Measurements from ENCODE around the gene C1orf35. TPM values are rescaled to one million over a fixed set of nuclear protein-coding genes. Genes with fewer than 3 reads are reported as not detected.
A peak's percentile ranks its signal among the peaks of the same experiment; 100 is the strongest.

The C1orf35 gene
- total RNA-seq, 5 donors from 2014 or later (not counting 1 experiment from before 2014, with no cell fraction given): 19.7 to 34.0 (median 32.3) TPM

DNA sequence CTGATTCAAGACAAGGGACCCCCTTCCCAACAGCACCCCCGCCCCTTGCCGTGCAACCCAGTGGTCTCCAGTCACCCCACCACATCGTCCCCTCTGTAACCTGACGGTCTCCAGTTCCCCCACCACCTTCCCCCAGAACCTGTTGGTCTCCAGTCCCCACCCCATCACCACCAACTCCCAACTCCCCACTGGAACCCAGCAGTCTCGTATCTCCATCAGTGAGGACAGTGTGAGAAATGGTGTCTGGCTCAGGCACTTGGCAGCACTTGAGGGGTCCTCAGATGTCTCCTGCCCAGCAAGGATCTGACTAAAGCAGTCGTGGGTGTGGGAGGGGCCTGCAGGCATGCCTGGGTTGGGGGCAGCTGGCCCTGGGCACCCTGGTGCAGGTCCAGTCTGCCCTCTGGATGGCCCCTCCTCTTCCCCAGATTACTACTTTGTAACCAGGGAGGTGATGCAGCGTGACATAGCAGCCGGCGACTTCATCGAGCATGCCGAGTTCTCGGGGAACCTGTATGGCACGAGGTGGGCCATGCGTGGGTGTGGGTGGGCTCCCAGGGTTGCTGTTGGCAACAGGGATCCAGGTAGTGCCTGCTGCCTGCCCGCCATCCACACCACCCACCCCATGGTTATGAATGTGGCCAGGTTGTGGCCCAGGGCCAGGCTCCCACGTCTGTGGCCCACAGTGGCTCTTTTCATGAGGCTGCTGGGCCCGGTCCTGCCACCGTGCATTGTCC, 43.5 kb upstream of the C1orf35 start:
- WGBS (ENCODE audit: insufficient coverage): 91% methylated on average over 13 of the region's 18 CpGs
- Mint-ChIP-seq H3K27me3 (no peaks in the 10 kb centered on the region), H3K9me3 (no peaks in the 10 kb centered on the region), H3K4me1 (peaks cover 33 to 36% (median 35%) of the 10 kb centered on the region in 3 donors), H3K4me3 (no peak overlapping the region), H3K27ac (no peak overlapping the region), H3K36me3 (peaks cover 3% of the 10 kb centered on the region)
- no peaks in the 10 kb centered on the region for H3K9me3 ChIP-seq
- H3K4me1 ChIP-seq (ENCODE audit: control insufficient read depth in 1 of 2, extremely low read depth in 1 of 2, insufficient read depth in 2 of 2, low read length in 2 of 2): peaks cover 7 to 60% of the 10 kb centered on the region in 2 experiments
- H3K36me3 ChIP-seq (ENCODE audit: control insufficient read depth in 2 of 2, extremely low read depth in 1 of 2, insufficient read depth in 1 of 2, low read length in 1 of 2): peaks cover 8 to 49% of the 10 kb centered on the region in 2 donors
- CTCF ChIA-PET: no interaction called here
- ATAC-seq (replicated peaks in 1 of 4): no peak
- POLR2A ChIA-PET: no interaction called here
- DNase-seq: no peak
- H3K4me3 ChIP-seq (ENCODE audit: control insufficient read depth in 1 of 2, extremely low read depth in 1 of 2, low read length in 1 of 2): no peak overlapping the region
- H3K27ac ChIP-seq (ENCODE audit: low read length): no peak overlapping the region
- H3K27me3 ChIP-seq (replicated peaks in 1 of 2; ENCODE audit: control insufficient read depth in 2 of 2, extremely low read depth in 1 of 2, insufficient read depth in 2 of 2, low read length in 1 of 2): peaks cover 0 to 2% of the 10 kb centered on the region in 2 experiments

DNA sequence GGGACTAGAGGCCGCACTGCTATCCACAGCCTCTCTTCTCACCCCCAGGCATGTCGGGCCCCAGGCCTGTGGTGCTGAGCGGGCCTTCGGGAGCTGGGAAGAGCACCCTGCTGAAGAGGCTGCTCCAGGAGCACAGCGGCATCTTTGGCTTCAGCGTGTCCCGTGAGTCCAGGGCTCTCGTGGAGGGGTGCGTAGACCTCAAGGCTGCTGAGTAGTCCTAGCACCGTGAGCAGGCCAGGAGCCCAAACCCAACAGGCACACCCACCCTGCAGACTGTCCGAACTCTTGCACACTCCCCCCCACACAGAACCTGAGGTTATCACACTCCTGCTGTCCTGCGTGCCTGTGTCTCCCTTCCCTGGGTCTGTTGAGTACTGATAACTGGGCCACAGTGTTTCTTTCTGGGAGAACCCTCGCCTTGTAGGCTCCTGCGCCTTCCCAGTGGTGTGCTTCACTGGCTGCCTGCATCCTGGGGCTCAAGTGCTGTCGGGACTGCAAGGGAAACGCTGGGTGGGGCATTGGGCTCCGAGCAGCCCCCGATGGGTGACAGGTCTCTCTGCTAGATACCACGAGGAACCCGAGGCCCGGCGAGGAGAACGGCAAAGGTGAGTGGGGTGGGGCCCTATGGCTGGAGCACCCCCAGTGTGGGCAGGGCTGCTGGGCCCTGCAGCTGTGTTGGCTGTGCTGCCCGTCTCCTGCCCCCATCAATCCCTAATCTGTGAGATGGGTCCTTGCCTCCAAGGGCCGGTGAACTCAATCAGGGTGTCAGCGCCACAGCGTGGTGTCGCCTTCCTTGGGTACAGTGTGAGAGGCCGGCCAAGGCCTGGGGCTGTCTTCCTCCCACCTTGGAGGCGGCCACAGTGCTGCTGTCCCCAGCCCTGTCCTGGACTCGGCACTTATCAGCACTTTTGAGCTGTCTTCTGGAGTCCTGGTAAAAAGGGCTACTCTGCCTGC, 42.6 kb upstream of the C1orf35 start:
- Histone ChIP-seq H3K4me3 (ENCODE audit: control insufficient read depth in 1 of 2, extremely low read depth in 1 of 2, low read length in 1 of 2) (no peak overlapping the region), H3K27ac (ENCODE audit: low read length) (no peak overlapping the region), H3K4me1 (ENCODE audit: control insufficient read depth in 1 of 2, extremely low read depth in 1 of 2, insufficient read depth in 2 of 2, low read length in 2 of 2) (peaks cover 11 to 68% of the 10 kb centered on the region in 2 experiments), H3K27me3 (replicated peaks in 1 of 2; ENCODE audit: control insufficient read depth in 2 of 2, extremely low read depth in 1 of 2, insufficient read depth in 2 of 2, low read length in 1 of 2) (peaks cover 0 to 2% of the 10 kb centered on the region in 2 experiments), H3K9me3 (no peaks in the 10 kb centered on the region), H3K36me3 (ENCODE audit: control insufficient read depth in 2 of 2, extremely low read depth in 1 of 2, insufficient read depth in 1 of 2, low read length in 1 of 2) (peaks cover 8 to 49% of the 10 kb centered on the region in 2 donors)
- H3K27me3 Mint-ChIP-seq: no peaks in the 10 kb centered on the region
- no peak overlapping the region for H3K27ac Mint-ChIP-seq
- no peaks in the 10 kb centered on the region for H3K9me3 Mint-ChIP-seq
- ATAC-seq (replicated peaks in 1 of 4): no peak
- H3K4me3 Mint-ChIP-seq: no peak overlapping the region
- peaks cover 39 to 41% (median 41%) of the 10 kb centered on the region in 3 donors for H3K4me1 Mint-ChIP-seq
- CTCF ChIA-PET: no interaction called here
- peak in 1 of 35 experiments; percentile 22 for DNase-seq
- 90% methylated on average over 25 of the region's 31 CpGs for WGBS (ENCODE audit: insufficient coverage)
- peaks cover 3% of the 10 kb centered on the region for H3K36me3 Mint-ChIP-seq
- POLR2A ChIA-PET: no interaction called here

GRCh38 chr1:228144993-228145343, 41.8 kb upstream of the C1orf35 start:
- no peak overlapping the region for H3K27ac ChIP-seq (ENCODE audit: low read length)
- H3K36me3 ChIP-seq (ENCODE audit: control insufficient read depth in 2 of 2, extremely low read depth in 1 of 2, insufficient read depth in 1 of 2, low read length in 1 of 2): peaks cover 8 to 47% of the 10 kb centered on the region in 2 donors
- Mint-ChIP-seq H3K27ac (no peak overlapping the region), H3K27me3 (no peaks in the 10 kb centered on the region), H3K9me3 (no peaks in the 10 kb centered on the region), H3K36me3 (peaks cover 3% of the 10 kb centered on the region), H3K4me1 (peaks cover 39 to 41% (median 41%) of the 10 kb centered on the region in 3 donors), H3K4me3 (peak overlapping the region in 1 of 3 donors; percentile 95)
- H3K4me1 ChIP-seq (ENCODE audit: control insufficient read depth in 1 of 2, extremely low read depth in 1 of 2, insufficient read depth in 2 of 2, low read length in 2 of 2): peaks cover 11 to 71% of the 10 kb centered on the region in 2 experiments
- H3K9me3 ChIP-seq: no peaks in the 10 kb centered on the region
- no peak overlapping the region for H3K4me3 ChIP-seq (ENCODE audit: control insufficient read depth in 1 of 2, extremely low read depth in 1 of 2, low read length in 1 of 2)
- peaks cover 0 to 2% of the 10 kb centered on the region in 2 experiments for H3K27me3 ChIP-seq (replicated peaks in 1 of 2; ENCODE audit: control insufficient read depth in 2 of 2, extremely low read depth in 1 of 2, insufficient read depth in 2 of 2, low read length in 1 of 2)
- ATAC-seq (replicated peaks in 1 of 4) (no peak), DNase-seq (peak in 1 of 35 experiments; percentile 21)
- 90% methylated on average over 7 of the region's 8 CpGs for WGBS (ENCODE audit: insufficient coverage)
- CTCF ChIA-PET: no interaction called here
- POLR2A ChIA-PET: no interaction called here

GRCh38 chr1:228144193-228144992, 41.3 kb upstream of the C1orf35 start:
- 87% methylated on average over 9 of the region's 16 CpGs for WGBS (ENCODE audit: insufficient coverage)
- no peak for ATAC-seq (replicated peaks in 1 of 4)

DNA sequence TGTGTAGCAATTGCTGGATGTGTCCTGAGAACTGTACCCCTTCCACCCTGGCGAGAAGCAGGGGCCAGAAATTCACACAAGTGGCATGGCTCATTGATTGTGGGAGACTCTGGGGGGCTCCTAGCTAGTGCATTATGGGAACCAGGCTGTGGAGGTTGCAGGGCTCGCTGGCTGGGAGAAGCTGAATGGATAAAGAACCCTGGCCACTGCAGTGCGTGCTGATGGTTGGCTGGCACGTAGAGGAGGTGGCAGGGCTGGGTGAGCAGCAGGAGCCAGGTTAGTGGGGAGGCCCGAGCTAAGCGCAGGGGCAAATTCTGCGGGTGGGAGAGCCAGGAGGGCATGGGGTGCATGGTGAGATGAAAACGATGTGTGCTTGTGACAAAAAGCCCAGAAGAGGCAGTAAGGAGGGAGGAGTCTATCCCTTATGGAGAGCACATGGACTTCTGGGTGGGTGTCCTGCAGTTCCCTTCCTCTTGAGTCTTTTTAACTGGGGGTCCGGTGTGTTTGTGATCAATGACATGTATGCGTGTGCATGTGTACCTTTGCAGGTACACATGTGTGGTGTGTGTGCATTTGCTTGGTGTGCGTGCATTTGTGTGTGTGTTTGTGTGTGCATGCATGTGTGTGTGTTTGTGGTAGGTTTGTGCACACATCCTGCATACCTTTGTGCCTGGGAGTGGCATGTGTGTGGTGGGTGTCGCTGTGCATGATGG, 40.5 kb upstream of the C1orf35 start:
- Mint-ChIP-seq H3K27ac (peak overlapping the region; percentile 22 to 49), H3K36me3 (peaks cover 3% of the 10 kb centered on the region), H3K4me1 (peaks cover 41 to 47% (median 44%) of the 10 kb centered on the region in 3 donors), H3K9me3 (no peaks in the 10 kb centered on the region), H3K27me3 (no peaks in the 10 kb centered on the region), H3K4me3 (peak overlapping the region; percentile 94 to 96 (median 95))
- H3K9me3 ChIP-seq: no peaks in the 10 kb centered on the region
- no peak overlapping the region for H3K4me3 ChIP-seq (ENCODE audit: control insufficient read depth in 1 of 2, extremely low read depth in 1 of 2, low read length in 1 of 2)
- H3K27ac ChIP-seq (ENCODE audit: low read length): no peak overlapping the region
- H3K27me3 ChIP-seq (replicated peaks in 1 of 2; ENCODE audit: control insufficient read depth in 2 of 2, extremely low read depth in 1 of 2, insufficient read depth in 2 of 2, low read length in 1 of 2): peaks cover 0 to 2% of the 10 kb centered on the region in 2 experiments
- DNase-seq (peak in 2 of 35 experiments; percentile 0 to 12), ATAC-seq (replicated peaks in 1 of 4) (no peak)
- peaks cover 11 to 81% of the 10 kb centered on the region in 2 experiments for H3K4me1 ChIP-seq (ENCODE audit: control insufficient read depth in 1 of 2, extremely low read depth in 1 of 2, insufficient read depth in 2 of 2, low read length in 2 of 2)
- 95% methylated on average over 8 of the region's 12 CpGs for WGBS (ENCODE audit: insufficient coverage)
- peaks cover 8 to 35% of the 10 kb centered on the region in 2 donors for H3K36me3 ChIP-seq (ENCODE audit: control insufficient read depth in 2 of 2, extremely low read depth in 1 of 2, insufficient read depth in 1 of 2, low read length in 1 of 2)
- ChIA-PET CTCF (no interaction called here), POLR2A (no interaction called here)

More at GRCh38 chr1:228144193-228144992, 41.3 kb upstream of the C1orf35 start:
- ChIA-PET POLR2A (no interaction called here), CTCF (no interaction called here)
- Histone ChIP-seq H3K4me1 (ENCODE audit: control insufficient read depth in 1 of 2, extremely low read depth in 1 of 2, insufficient read depth in 2 of 2, low read length in 2 of 2) (peaks cover 11 to 74% of the 10 kb centered on the region in 2 experiments), H3K36me3 (ENCODE audit: control insufficient read depth in 2 of 2, extremely low read depth in 1 of 2, insufficient read depth in 1 of 2, low read length in 1 of 2) (peaks cover 8 to 42% of the 10 kb centered on the region in 2 donors), H3K4me3 (ENCODE audit: control insufficient read depth in 1 of 2, extremely low read depth in 1 of 2, low read length in 1 of 2) (no peak overlapping the region), H3K9me3 (no peaks in the 10 kb centered on the region), H3K27me3 (replicated peaks in 1 of 2; ENCODE audit: control insufficient read depth in 2 of 2, extremely low read depth in 1 of 2, insufficient read depth in 2 of 2, low read length in 1 of 2) (peaks cover 0 to 2% of the 10 kb centered on the region in 2 experiments), H3K27ac (ENCODE audit: low read length) (no peak overlapping the region)
- Mint-ChIP-seq H3K9me3 (no peaks in the 10 kb centered on the region), H3K4me3 (peak overlapping the region in 2 of 3 donors; percentile 32 to 95), H3K27me3 (no peaks in the 10 kb centered on the region), H3K36me3 (peaks cover 3% of the 10 kb centered on the region), H3K27ac (peak overlapping the region in 1 of 2 donors; percentile 22), H3K4me1 (peaks cover 41 to 47% (median 43%) of the 10 kb centered on the region in 3 donors)
- no peak for DNase-seq
